ENCODE measurements around the gene TMEM126B.

Gene TMEM126B

DNA sequence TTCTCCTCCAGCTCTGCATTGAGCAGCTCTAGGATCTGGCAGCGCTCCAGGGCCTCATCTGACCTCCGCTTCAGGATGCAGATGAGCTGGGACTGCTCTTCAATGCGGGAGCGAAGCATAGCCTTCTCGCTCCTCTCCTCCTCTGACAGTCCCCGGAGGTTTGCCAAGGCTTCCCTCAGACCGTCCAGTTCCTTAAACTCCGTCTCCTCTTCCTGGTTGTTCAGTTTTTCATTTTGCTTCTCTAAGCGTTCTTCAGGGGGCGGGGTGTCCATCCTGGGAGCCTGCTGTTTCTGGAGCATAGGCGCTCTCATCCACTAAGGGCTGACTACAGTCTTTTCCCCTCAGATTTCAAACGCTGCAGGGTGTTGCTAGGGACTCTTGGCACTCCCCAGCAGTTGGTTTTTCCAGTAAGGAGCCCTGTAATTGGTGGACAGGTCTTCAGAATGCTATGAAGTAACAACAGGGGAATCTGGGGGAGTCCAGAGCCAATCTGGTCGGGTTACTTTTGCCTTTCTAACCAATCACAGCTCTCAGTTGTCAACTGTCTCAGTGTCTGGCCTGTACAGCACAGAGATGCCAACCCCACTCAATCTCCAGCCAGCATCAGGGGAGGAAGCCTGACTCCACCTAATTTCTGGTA, 57.5 kb downstream of the TMEM126B start, which contains the start of gene CCDC89:
CCDC89 (minus strand) TSS at position 376 of the 640 bp plus-strand sequence; CDS start at position 311, 65 bp downstream.
- no peak for DNase-seq

Data from stimulated activated CD4-positive, alpha-beta T cell treated with anti-CD3 and anti-CD28 coated beads, Interleukin-2, amount 100 ng/mL, for 24 hours (primary cell).